Sigmoid colon (tissue), 7 donors: Measurements from ENCODE around the gene DMRTA1. TPM values are rescaled to one million over a fixed set of nuclear protein-coding genes. Genes with fewer than 3 reads are reported as not detected.
"Not testable (repeated sequence)": the region's sequence is repeated elsewhere in the genome, so short reads cannot be mapped to it uniquely, and the experiment has no call there.

Experiments used
- DNase-seq: peaks from one replicate; pipeline ENCODE4 v3.0.0-alpha.2; 2019
- H3K27ac ChIP-seq, 4 donors: fragments of 200-600 bp; sonication (generic); one replicate each; pipeline ENCODE4 v1.5.1; 2016 to 2019; ENCODE audit warnings: mild to moderate bottlenecking in 1 of 4
- H3K27me3 ChIP-seq, 3 donors: fragments of 200-600 bp; sonication (generic); one replicate each; pipeline ENCODE4 v1.5.1; 2019; ENCODE audit warnings: mild to moderate bottlenecking in 1 of 3
- H3K36me3 ChIP-seq, 4 donors: fragments of 200-600 bp; sonication (generic); one replicate each; pipeline ENCODE4 v1.5.1; 2016 to 2019
- H3K4me1 ChIP-seq, 4 donors: fragments of 200-600 bp; sonication (generic); one replicate each; pipeline ENCODE4 v1.5.1; 2017 to 2019
- H3K4me3 ChIP-seq, 4 donors: fragments of 200-600 bp; sonication (generic); one replicate each; pipeline ENCODE4 v1.5.1; 2017 to 2019; ENCODE audit warnings: mild to moderate bottlenecking in 2 of 4, moderate library complexity in 1 of 4
- H3K9me3 ChIP-seq, 4 donors: fragments of 200-600 bp in 3 of 4; sonication (generic) in 3 of 4; one replicate each; pipeline versions ENCODE4 v1.5.1 to v1.6.1; 2013 to 2019
- CTCF ChIP-seq, 4 experiments: fragments of 450-650 bp in 3 of 4; fragments of 200-600 bp in 1 of 4; IDR thresholded peaks; one replicate each; pipeline ENCODE4 v1.5.1; 2016 to 2019; ENCODE audit warnings: antibody characterized with exemption in 4 of 4, mild to moderate bottlenecking in 3 of 4, moderate library complexity in 2 of 4
- EP300 ChIP-seq, 4 donors: sonication (generic); formaldehyde crosslinking; IDR thresholded peaks; one replicate each; pipeline ENCODE4 v1.6.1; 2017; ENCODE audit warnings: antibody characterized with exemption in 4 of 4
- POLR2A ChIP-seq, 2 donors: fragments of 450-650 bp; IDR thresholded peaks; one replicate each; pipeline ENCODE4 v1.6.1; 2016; ENCODE audit warnings: antibody characterized with exemption in 2 of 2, mild to moderate bottlenecking in 2 of 2, moderate library complexity in 2 of 2
- POLR2AphosphoS5 ChIP-seq, 4 donors: sonication (generic); formaldehyde crosslinking; IDR thresholded peaks; one replicate each; pipeline ENCODE4 v1.6.1; 2017; ENCODE audit warnings: antibody characterized with exemption in 4 of 4
- WGBS, 2 donors: extraction: QIAGEN DNeasy Blood & Tissue Kit; methylation state at CpG; one replicate each; pipeline ENCODE4 v1.1.7; 2013; 5-methylcytosine and 5-hydroxymethylcytosine counted together
- intact Hi-C: fragments of 100-400 bp; cut with DNase I; formaldehyde crosslinking; loops from one replicate; pipeline ENCODE4 v1.15.1; 2023
- polyA plus RNA-seq, 3 donors: library from polyadenylated mRNA; stranded (reverse); fragments of 200-250 nt; gene quantifications; one replicate each; pipeline ENCODE4 v1.2.3, GENCODE V29; 2013
- total RNA-seq, 4 donors: library from RNA; depleted of rRNA; stranded (reverse); fragments of >200 nt; gene quantifications; one replicate each; pipeline ENCODE4 v1.1.0, GENCODE V29; 2016
- donor health status: healthy with polysubstance abuse.
- donor health status: Bipolar disorder and iron deficiency.
- donor health status: healthy.

The DMRTA1 gene
- total and polyA plus RNA-seq, 7 donors = 0.20 to 2.1 (median 0.83) TPM

- WGBS, 2 donors = 66 to 76% methylated on average over 5 of the region's 5 CpGs
- H3K27me3 ChIP-seq = no peaks in the 10 kb centered on the region
- no peaks in the 10 kb centered on the region for H3K4me1 ChIP-seq
- DNase-seq = no peak
- H3K4me3 ChIP-seq = no peak overlapping the region
- H3K36me3 ChIP-seq = no peaks in the 10 kb centered on the region
- H3K27ac ChIP-seq = no peak overlapping the region
- intact Hi-C loops = no loop called here
- no peaks in the 10 kb centered on the region for H3K9me3 ChIP-seq
- TF ChIP-seq POLR2AphosphoS5 (IDR thresholded peaks at IDR 0.05) = no peak
- TF ChIP-seq EP300 (IDR thresholded peaks at IDR 0.05) = no peak
- no peak for TF ChIP-seq CTCF (IDR thresholded peaks at IDR 0.05)
- no peak for TF ChIP-seq POLR2A (IDR thresholded peaks at IDR 0.05)
Observed at GRCh38 chr9:22427226-22427880, 19.3 kb upstream of the DMRTA1 start.

GRCh38 chr9:22433691-22434090, 12.9 kb upstream of the DMRTA1 start:
- H3K9me3 ChIP-seq = no peaks in the 10 kb centered on the region
- WGBS, 2 donors = 86 to 93% methylated on average over 15 of the region's 15 CpGs
- TF ChIP-seq EP300 (IDR thresholded peaks at IDR 0.05) = no peak
- no peak for TF ChIP-seq POLR2AphosphoS5 (IDR thresholded peaks at IDR 0.05)
- TF ChIP-seq POLR2A (IDR thresholded peaks at IDR 0.05) = no peak
- no peak for TF ChIP-seq CTCF (IDR thresholded peaks at IDR 0.05)

GRCh38 chr9:22435252-22435651, 11.4 kb upstream of the DMRTA1 start:
- DNase-seq, H3K36me3 ChIP-seq, H3K27ac ChIP-seq, H3K4me1 ChIP-seq, intact Hi-C loops, H3K9me3 ChIP-seq, H3K27me3 ChIP-seq, H3K4me3 ChIP-seq: not testable (repeated sequence)
- 72 to 78% methylated on average over 3 of the region's 3 CpGs for WGBS, 2 donors

More at GRCh38 chr9:22433691-22434090, 12.9 kb upstream of the DMRTA1 start:
- intact Hi-C loops = no loop called here
- Histone ChIP-seq H3K4me1 (no peaks in the 10 kb centered on the region), H3K4me3 (no peak overlapping the region), H3K36me3 (no peaks in the 10 kb centered on the region), H3K27me3 (no peaks in the 10 kb centered on the region), H3K27ac (no peak overlapping the region)
- DNase-seq = no peak

GRCh38 chr9:22437461-22438067, 9.1 kb upstream of the DMRTA1 start:
- DNase-seq, H3K27me3 ChIP-seq, H3K27ac ChIP-seq, H3K9me3 ChIP-seq, intact Hi-C loops, H3K36me3 ChIP-seq, H3K4me1 ChIP-seq, H3K4me3 ChIP-seq: not testable (repeated sequence)
- WGBS, 2 donors = 62 to 76% methylated on average over 8 of the region's 8 CpGs

GRCh38 chr9:22440841-22441240, 5.8 kb upstream of the DMRTA1 start:
- intact Hi-C loops = loop anchor here (10.0 kb wide), 1 partner anchor 196 kb away; no protein-coding TSS in a partner anchor
- DNase-seq = no peak
- 92 to 95% methylated on average over 16 of the region's 16 CpGs for WGBS, 2 donors
- no peak for TF ChIP-seq POLR2A (IDR thresholded peaks at IDR 0.05)
- no peak for TF ChIP-seq CTCF (IDR thresholded peaks at IDR 0.05)
- no peak for TF ChIP-seq EP300 (IDR thresholded peaks at IDR 0.05)
- TF ChIP-seq POLR2AphosphoS5 (IDR thresholded peaks at IDR 0.05) = no peak
- H3K4me3 ChIP-seq = no peak overlapping the region
- H3K27ac ChIP-seq = no peak overlapping the region
- no peaks in the 10 kb centered on the region for H3K4me1 ChIP-seq
- H3K9me3 ChIP-seq = no peaks in the 10 kb centered on the region
- no peaks in the 10 kb centered on the region for H3K36me3 ChIP-seq
- H3K27me3 ChIP-seq = no peaks in the 10 kb centered on the region
